Mesothelial cell of epicardium (in vitro differentiated cells): ENCODE data around the gene SHOX. TPM values are rescaled to one million over a fixed set of nuclear protein-coding genes. Genes with fewer than 3 reads are reported as not detected.

Experiments used
- DNase-seq, 2 experiments: peaks; one replicate each; pipeline ENCODE4 v3.0.0; 2021; ENCODE audit warnings: low spot score in 2 of 2; ENCODE audit not compliant: unreplicated experiment in 2 of 2
- H3K27ac Mint-ChIP-seq: 2 replicates; pipeline ENCODE4 v1.8.0; 2021; ENCODE audit warnings: mixed read lengths
- H3K27me3 Mint-ChIP-seq: 2 replicates; pipeline ENCODE4 v1.8.0; 2021; ENCODE audit warnings: low read depth, mixed read lengths
- H3K36me3 Mint-ChIP-seq: 2 replicates; pipeline ENCODE4 v1.8.0; 2021; ENCODE audit warnings: mixed read lengths
- H3K4me1 Mint-ChIP-seq: 2 replicates; pipeline ENCODE4 v1.8.0; 2021; ENCODE audit warnings: mixed read lengths
- H3K4me3 Mint-ChIP-seq: 2 replicates; pipeline ENCODE4 v1.8.0; 2021; ENCODE audit warnings: mild to moderate bottlenecking, moderate library complexity, mixed read lengths
- H3K9me3 Mint-ChIP-seq: 2 replicates; pipeline ENCODE4 v1.8.0; 2021; ENCODE audit warnings: mixed read lengths
- total RNA-seq: library from RNA; stranded (reverse); gene quantifications from 3 replicates; pipeline ENCODE4 v1.2.1, GENCODE V29; 2021
- TF ChIP-seq, protein P1 (sequence below): fragments of 200-600 bp; sonication (generic); IDR thresholded peaks from one replicate; pipeline ENCODE4 v1.5.0; 2021; ENCODE audit warnings: antibody characterized with exemption; ENCODE audit not compliant: unreplicated experiment

SHOX gene
- total RNA-seq, 1 donor from 2014 or later: not detected

DNA sequence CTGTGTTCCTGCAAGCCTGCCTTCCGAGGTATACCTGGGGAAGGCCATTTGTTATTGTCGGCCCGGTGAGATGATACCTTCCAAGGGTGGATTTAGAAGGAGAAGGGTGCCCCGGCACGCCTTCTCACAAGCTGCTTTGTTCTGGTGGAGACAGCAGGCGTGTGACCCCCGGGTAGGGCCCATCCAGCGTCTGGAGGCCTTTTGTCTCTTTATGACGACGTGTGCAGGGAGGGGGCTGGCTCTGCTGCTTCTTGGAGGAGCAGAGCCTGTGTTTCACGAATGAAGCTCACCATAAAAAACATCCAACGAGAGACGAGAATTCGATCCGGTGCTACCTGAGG is 45.3 kb downstream of the SHOX start:
- Mint-ChIP-seq H3K27me3 (peaks cover 15% of the 10 kb centered on the region), H3K4me1 (peaks cover 12% of the 10 kb centered on the region), H3K27ac (peak overlapping the region; percentile 52), H3K4me3 (no peak overlapping the region), H3K36me3 (no peaks in the 10 kb centered on the region), H3K9me3 (peaks cover 3% of the 10 kb centered on the region)
- TF ChIP-seq, protein P1, sequence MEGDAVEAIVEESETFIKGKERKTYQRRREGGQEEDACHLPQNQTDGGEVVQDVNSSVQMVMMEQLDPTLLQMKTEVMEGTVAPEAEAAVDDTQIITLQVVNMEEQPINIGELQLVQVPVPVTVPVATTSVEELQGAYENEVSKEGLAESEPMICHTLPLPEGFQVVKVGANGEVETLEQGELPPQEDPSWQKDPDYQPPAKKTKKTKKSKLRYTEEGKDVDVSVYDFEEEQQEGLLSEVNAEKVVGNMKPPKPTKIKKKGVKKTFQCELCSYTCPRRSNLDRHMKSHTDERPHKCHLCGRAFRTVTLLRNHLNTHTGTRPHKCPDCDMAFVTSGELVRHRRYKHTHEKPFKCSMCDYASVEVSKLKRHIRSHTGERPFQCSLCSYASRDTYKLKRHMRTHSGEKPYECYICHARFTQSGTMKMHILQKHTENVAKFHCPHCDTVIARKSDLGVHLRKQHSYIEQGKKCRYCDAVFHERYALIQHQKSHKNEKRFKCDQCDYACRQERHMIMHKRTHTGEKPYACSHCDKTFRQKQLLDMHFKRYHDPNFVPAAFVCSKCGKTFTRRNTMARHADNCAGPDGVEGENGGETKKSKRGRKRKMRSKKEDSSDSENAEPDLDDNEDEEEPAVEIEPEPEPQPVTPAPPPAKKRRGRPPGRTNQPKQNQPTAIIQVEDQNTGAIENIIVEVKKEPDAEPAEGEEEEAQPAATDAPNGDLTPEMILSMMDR: no peak
- DNase-seq: no peak

DNA sequence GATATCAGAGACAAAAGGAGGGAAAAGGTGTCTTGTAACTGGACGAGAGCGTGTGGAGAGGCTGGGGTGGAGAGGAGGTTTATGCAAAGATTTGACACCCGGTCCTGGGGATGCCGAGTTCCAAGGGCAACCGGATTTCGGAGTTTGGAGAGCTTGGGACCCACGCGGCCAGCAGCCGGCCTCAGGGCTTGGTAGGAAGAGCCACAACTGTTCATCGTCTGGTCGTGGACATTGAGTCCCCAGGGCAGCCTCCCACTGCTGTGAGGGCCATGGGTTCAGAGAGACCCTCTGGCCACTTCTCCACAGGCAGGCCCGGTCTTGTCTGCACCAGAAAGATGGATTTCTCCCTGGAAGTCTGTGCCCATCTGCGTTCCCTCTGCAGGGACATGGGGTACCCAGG is 46.8 kb downstream of the SHOX start:
- H3K27ac Mint-ChIP-seq: no peak overlapping the region
- H3K9me3 Mint-ChIP-seq: peaks cover 3% of the 10 kb centered on the region
- peaks cover 24% of the 10 kb centered on the region for H3K27me3 Mint-ChIP-seq
- peaks cover 17% of the 10 kb centered on the region for H3K4me1 Mint-ChIP-seq
- TF ChIP-seq, protein P1: no peak
- H3K36me3 Mint-ChIP-seq: no peaks in the 10 kb centered on the region
- H3K4me3 Mint-ChIP-seq: no peak overlapping the region
- no peak for DNase-seq

DNA sequence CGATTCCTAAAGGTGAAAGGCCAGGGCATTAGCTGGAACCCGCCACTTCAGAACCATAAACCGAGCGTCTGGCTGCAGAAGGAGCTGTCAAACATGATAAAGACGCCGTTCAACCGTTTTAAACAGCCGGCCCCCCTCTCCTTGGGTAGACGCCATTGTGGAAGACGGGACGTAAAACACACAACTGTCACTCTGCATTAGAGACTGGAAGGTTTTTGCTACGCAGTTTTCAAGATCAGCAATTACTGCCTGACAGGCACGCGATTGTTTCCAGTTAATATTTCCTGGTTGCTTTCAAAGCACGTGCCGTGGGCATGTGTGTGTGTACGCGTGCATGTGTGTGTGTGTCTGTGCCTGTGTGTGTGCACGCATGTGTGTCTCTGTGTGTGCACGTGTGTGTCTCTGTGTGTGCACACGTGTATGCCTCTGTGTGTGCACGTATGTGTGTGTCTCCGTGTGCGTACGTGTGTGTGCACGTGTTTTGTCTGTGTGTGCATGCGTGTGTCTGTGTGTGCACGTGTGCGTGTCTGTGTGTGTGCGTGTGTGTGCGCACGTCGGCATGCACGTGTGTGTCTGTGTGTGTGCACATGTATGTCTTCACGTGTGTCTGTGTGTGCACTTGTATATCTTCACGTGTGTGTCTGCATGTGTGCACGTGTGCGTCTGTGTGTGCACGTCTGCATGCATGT is 48.8 kb downstream of the SHOX start:
- Mint-ChIP-seq H3K27ac (no peak overlapping the region), H3K36me3 (no peaks in the 10 kb centered on the region)
- no peak for DNase-seq

DNA sequence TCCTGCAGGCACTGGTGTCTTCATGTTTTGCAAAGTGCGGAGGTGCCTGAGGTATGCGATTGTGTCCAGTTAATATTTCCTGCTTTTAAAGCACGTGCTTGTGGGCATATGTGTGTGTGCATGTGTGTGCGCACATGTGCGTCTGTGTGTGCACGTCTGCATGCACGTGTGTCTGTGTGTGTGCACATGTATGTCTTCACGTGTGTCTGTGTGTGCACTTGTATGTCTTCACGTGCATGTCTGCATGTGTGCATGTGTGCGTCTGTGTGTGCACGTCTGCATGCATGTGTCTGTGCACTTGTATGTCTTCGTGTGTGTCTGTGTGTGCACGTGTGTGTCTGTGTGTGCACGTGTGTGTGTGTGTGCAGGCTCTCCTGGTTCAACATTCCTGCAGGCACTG is 49.5 kb downstream of the SHOX start:
- TF ChIP-seq, protein P1: no peak
- Mint-ChIP-seq H3K9me3 (no peaks in the 10 kb centered on the region), H3K27ac (no peak overlapping the region), H3K4me3 (no peak overlapping the region), H3K36me3 (no peaks in the 10 kb centered on the region), H3K4me1 (peaks cover 22% of the 10 kb centered on the region), H3K27me3 (peaks cover 24% of the 10 kb centered on the region)
- DNase-seq: no peak

More for the DNA sequence above, 48.8 kb downstream of the SHOX start:
- Mint-ChIP-seq H3K4me3 (peak overlapping the region; percentile 29), H3K9me3 (no peaks in the 10 kb centered on the region), H3K27me3 (peaks cover 24% of the 10 kb centered on the region), H3K4me1 (peaks cover 22% of the 10 kb centered on the region)
- TF ChIP-seq, protein P1: no peak

DNA sequence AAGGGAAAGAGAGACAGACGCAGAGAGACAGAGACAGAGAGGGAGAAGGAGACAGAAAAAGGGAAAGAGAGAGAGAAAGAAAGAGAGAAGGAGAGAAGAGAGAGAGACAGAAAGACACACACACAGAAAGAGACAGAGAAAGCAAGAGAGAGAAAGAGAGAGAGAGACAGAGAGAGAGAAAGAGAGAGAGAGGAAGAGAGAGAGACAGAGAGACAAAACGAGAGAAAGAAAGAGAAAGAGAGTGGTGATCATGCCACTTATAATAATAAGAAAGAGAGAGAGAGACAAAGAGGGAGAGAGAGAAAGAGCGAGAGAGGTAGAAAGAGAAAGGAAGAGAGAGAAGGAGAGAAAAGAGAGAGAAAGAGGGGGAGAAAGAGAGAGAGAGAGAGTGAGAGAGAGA is 51.4 kb downstream of the SHOX start:
- H3K27ac Mint-ChIP-seq: no peak overlapping the region
- H3K36me3 Mint-ChIP-seq: no peaks in the 10 kb centered on the region
- no peaks in the 10 kb centered on the region for H3K9me3 Mint-ChIP-seq
- DNase-seq: no peak
- no peak overlapping the region for H3K4me3 Mint-ChIP-seq
- peaks cover 13% of the 10 kb centered on the region for H3K4me1 Mint-ChIP-seq
- peaks cover 24% of the 10 kb centered on the region for H3K27me3 Mint-ChIP-seq
- TF ChIP-seq, protein P1: no peak
